Left lobe of liver (tissue), 2 donors: Measurements from ENCODE around the gene ZFP91. TPM values are rescaled to one million over a fixed set of nuclear protein-coding genes. Genes with fewer than 3 reads are reported as not detected.
A peak's percentile ranks its signal among the peaks of the same experiment; 100 is the strongest.

Experiments
- ATAC-seq: fragments of 200-7000 bp; cut with Tn5 transposase; one replicate; pipeline ENCODE4 v1.9.1; 2020; ENCODE audit warnings: mild to moderate bottlenecking, moderate library complexity
- DNase-seq: peaks from one replicate; pipeline ENCODE4 v3.0.0-alpha.2; 2020; ENCODE audit warnings: low spot score
- total RNA-seq: library from RNA; stranded (reverse); gene quantifications from one replicate; pipeline ENCODE4 v1.2.1, GENCODE V29; 2021
- donor health status: DM: no; HTN: no; CAD: no; lungs with moderate emphysema.
- donor health status: DM: no; HTN: yes; CAD: no.

ZFP91 gene
- total RNA-seq, 1 donor from 2014 or later = 19.3 TPM

DNA sequence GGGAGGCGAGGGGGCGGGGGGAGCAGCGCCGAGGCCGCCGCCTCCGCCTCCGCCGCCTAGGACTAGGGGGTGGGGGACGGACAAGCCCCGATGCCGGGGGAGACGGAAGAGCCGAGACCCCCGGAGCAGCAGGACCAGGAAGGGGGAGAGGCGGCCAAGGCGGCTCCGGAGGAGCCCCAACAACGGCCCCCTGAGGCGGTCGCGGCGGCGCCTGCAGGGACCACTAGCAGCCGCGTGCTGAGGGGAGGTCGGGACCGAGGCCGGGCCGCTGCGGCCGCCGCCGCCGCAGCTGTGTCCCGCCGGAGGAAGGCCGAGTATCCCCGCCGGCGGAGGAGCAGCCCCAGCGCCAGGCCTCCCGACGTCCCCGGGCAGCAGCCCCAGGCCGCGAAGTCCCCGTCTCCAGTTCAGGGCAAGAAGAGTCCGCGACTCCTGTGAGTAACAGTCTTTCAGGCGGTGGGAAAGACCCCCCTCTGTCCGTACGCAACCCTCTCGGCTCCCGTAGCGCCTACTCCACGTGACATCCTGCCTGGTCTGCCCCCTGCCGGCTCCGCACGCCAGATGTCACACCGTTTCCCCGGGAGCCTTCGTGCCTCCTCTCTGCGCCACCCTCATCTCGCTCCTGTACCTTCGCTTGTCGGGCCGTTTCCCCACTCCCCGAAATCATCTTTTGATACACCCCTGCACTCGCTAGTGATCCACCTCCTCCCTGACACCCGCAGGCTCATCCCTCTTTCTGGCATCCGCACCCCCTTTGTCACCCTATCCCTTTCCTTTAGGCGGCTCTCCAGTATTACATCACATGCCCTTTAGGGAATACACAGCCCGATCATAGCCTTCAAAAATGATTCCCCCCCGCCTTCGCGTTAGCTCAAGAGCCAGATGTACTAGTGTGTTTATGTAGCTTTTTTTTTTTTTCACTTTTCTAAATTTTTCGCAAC is 598 bp downstream of the ZFP91 start:
- peak; percentile 69 for ATAC-seq

DNA sequence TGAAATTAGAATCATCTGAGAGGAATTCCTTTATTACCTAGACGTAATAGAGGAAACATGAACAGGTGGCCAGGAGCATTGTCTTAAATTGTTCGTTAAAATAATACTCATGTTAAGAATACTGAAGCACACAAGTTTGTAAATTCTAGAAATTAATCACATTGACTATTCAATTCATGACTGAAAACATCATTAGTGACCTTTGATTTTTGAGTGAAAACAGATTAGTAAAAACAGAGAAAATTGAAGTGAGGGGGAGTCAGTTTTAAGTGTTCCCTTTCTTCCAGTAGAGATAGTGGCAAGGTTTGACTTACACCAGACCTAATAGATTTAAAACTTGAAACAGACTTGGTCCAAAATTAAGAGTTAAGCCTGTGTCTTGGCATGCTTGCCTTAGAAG is 1.4 kb downstream of the ZFP91 start:
- DNase-seq (no peak), ATAC-seq (no peak)

More for the DNA sequence above, 598 bp downstream of the ZFP91 start:
- peak; percentile 92 for DNase-seq

DNA sequence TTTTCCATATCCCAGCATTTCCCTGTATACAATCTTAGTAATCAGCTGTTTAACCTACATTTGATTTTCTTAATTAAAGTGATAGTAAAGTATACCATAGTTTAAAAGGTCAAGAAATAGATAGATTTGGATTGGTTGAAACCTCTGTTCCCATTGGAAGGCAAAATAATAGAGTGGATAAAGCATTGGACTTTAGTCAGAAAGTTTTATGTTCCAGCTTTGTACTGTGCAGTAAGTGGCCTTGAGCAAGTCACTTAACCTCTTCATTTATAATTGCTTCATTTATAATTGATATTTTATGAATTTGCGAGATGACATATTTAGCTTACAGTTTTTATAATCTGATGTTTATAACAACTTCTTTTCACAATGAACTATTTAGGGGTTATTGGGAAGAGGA is 3.6 kb downstream of the ZFP91 start:
- no peak for ATAC-seq
- no peak for DNase-seq

DNA sequence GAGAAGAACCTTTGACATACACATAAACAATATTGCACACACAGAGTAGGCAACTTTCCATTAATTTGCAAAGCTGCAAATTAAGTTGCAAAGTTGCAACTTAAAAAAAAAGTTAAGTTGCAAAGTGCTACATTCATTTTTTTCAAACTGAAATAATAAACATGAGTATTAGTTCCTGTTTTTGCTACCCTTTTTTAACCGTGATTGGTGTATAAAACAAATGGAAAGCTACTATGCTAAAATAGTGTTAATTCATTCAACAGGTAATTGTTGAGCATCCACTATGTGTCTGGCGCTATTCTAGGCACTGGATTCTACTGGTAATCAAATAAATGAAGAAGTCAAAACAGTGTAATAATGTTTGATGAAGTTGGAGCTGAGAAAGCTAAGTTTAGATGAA is 8.1 kb downstream of the ZFP91 start:
- no peak for DNase-seq
- no peak for ATAC-seq

DNA sequence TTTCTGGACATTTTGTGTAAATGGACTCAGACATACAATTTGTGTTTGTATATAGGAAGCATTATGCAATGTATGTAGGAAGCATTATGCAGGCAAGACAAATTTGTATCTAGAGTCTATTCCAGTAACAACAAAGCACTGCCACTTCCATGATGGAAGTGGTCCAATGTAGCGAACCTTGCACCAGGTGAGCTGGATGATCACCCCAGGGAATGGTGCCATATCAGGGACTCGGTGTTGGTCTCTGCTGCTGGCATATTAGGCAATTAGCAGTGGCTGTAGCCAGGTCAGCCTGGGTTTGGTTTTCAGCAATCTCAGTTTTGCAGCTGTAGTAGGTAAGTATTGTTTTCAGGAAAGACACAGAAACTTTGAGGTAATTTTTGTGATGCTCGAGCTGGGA is 12.8 kb downstream of the ZFP91 start:
- peak; percentile 91 for ATAC-seq
- peak; percentile 87 for DNase-seq

DNA sequence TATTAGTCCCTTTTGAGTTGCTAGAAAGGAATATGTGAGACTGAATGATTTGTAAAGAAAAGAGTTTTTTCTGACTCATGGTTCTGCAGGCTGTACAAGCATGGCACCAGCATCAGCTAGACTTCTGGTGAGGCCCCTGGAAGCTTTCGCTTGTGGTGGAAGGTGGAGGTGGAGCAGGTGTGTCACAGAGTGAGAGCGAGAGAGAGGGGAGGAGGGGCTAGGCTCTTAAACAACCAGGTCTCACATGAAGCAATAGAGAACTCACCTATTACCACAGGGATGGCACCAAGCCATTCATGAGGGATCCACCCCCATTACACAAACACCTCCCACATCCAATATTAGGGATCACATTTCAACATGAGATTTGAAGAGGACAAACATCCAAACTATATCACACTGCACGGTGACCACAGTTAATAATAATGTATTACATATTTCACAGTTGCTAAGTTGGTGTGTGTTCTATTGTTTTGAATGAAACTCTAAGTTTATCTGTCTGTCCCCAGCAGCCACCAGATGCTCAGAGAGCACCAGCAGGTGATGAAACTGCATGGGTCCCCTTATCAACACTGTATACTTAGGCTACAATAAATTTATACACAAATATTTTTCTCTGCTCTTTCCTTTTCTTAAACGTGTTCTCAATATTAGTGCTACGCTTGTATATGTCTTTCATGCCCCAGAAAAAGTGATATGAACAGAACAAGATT is 14.1 kb downstream of the ZFP91 start:
- DNase-seq (peak; percentile 65), ATAC-seq (peak; percentile 76)

DNA sequence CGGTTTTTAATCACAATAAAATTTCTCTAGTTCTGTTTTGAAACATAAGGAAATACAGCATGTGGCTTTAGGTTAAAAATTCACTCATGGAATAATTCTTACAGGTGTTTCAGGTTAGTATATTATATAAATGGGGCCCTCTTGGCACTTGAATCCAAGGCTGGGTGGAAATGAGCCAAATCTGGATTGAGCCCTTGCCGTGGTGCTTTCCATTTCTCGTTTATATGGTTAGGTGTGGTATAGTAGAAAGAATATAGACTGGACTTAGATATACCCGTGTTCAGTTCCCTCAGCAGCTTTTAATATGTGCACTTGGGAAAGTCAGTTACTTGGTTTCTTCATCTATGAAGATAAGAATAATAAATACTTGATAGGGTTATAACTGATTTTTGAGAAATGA is 16.0 kb downstream of the ZFP91 start:
- DNase-seq (no peak), ATAC-seq (no peak)

DNA sequence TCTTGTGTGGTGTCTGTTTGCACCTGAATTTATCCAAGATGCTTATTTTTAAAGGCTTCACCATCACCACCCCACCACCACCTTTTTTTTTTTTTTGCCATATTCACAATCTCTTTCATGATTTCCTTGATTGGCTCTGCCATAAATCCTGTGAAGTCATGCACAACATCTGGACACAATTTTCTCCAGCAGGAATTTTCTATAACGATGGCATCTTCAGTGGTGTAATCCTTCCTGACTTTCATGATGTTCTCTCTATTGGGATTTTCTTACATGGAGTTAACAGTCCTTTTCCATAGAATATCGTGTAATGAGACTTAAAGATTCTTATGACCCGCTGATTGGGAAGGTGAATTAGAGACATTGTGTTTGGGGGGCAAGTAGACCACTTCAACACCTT is 17.8 kb downstream of the ZFP91 start:
- ATAC-seq (no peak), DNase-seq (no peak)

DNA sequence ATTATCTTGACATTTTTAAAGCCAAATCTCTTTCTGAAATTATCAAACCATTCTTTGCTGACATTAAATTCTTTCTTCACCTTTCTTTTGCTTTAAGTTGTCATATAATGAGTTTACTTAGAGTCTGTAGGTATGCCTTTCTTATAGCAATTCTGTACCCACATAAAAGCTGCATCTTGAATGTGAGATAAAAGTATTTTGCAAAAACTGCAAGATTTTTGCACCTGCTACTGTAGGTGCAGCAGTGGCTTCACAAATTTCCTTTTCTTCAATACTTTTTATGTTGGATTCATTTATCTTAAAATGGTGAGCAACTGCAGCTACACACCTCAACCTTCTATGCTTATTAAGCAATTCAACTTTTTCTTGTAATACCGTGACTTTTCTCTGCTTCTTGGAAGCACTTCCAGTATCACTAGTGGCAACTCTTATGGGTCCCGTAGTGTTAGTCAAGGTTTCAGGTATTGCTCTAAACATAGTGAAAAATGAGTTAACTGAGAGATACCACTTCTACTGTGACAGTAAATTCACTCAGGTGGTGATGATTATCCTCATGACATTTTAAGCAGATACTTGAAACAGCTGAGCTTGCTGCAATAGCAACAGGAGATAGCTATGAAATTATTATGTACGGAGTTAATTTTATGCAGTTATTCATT is 18.8 kb downstream of the ZFP91 start:
- DNase-seq = no peak
- ATAC-seq = no peak

DNA sequence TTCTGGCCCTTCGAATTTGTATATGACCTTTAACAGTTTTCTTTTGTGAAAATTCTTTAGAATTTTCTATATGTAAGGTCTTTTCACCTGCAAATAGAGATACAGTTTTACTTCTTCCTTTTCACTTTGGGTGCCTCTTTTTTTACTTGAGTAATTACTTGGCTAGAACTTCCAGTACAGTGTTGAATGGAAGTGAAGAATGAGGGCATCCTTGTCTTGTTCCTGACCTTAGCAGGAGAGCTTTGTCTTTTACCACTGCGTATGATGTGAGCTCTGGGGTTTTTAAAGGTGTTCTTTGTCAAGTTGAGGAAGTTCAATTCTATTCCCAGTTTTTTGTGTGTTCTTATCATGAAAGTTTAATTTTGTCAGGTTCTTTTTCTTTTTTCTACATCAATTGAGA is 21.6 kb downstream of the ZFP91 start:
- no peak for DNase-seq
- no peak for ATAC-seq

DNA sequence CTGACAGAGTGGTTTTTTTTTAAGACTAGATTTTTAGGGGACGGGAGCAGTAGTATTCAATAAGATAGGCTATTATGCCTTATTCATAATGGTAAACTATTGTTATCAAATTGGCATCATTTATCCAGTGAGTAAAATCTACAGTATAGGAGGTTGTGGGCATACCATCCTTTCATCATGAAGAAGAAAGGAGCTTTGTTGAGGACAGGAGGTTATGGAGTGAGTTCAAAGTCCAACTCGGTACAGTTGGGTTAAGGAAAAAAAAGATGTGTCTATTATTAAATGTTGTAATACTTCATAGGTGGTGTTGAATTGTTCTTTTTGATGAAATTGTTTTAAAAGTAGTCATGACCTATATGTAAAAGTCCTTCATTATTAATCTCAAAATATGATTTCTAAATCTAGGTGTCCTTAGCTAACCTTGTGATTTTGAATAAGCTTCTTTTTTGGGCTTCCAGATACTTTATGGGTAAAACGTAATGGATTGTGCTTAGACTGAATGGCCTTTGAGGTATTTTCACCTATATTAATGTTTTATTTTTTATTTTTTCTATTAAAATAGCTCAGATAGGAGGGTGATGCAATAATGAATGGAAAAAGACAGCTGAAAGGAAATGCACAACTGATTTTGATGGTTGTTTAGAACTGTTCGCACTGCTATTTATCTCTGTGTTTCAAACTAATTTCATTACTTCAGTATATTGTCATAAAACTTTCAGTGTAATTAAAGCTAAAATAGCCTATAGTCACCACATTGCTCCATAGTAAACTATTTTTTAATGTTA is 28.3 kb downstream of the ZFP91 start:
- ATAC-seq (no peak), DNase-seq (no peak)

DNA sequence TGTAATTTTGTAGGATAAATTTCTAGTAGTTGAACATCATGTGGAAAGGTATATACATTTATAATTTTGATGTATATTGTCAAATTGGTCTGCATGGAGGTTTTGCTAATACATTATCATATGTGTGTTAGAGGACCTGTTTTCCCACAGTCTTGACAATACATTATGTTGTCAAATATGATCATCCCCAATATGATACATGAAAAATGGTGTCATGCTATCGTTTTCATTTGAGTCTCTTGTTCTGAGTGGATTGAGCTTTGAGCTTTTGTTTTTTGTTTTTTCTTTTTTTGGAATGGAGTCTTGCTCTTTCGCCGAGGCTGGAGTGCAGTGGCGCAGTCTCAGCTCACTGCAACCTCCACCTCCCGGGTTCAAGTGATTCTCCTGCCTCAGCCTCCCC is 29.5 kb downstream of the ZFP91 start:
- ATAC-seq (no peak), DNase-seq (no peak)

DNA sequence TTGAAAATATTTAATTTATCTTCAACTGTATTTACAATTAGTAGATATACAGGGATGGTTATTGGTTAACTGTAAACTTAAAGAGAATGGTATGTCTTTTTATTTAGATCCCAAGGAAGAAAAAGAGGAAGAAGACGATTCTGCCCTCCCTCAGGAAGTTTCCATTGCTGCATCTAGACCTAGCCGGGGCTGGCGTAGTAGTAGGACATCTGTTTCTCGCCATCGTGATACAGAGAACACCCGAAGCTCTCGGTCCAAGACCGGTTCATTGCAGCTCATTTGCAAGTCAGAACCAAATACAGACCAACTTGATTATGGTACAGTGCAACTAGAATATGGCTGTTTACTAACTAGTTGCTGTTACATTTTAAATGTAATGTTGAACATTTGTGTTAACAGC is 30.9 kb downstream of the ZFP91 start:
- DNase-seq (no peak), ATAC-seq (no peak)

DNA sequence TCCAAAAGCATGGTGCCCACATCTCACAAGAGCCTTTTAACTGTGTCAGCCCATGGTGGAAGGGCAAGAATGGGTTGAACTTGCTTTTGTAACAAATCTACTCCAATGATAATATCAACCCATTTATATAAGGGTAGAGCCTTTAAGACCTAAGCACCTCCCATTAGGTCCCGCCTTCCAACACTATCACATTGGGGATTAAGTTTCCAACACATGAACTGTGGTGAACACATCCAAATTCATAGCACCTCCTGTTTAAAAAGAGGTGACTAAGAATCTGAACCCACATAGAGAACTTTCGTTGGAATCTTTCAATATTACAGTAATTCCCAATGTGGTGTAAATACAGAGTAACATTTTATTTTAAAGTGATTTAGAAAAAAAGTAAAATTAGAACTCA is 34.4 kb downstream of the ZFP91 start:
- no peak for ATAC-seq
- DNase-seq = no peak

DNA sequence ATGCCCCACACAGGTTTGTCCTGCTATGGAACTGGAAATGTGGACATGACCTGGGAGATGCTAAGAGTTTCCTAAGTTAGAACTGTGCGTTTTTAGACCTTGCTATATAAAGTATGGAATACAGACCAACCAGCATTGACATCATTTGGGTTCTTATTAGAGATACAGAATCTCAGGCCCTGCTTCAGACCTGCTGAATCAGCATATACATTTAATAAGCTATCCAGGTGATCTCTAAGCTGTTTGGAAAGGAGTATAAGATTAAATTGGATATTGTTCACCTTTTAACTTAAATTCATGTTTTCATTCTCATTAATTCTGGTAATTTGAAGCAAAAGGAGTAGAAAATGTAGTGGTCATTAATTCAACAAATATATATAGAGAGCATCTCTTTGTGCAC is 36.7 kb downstream of the ZFP91 start:
- no peak for DNase-seq
- no peak for ATAC-seq

DNA sequence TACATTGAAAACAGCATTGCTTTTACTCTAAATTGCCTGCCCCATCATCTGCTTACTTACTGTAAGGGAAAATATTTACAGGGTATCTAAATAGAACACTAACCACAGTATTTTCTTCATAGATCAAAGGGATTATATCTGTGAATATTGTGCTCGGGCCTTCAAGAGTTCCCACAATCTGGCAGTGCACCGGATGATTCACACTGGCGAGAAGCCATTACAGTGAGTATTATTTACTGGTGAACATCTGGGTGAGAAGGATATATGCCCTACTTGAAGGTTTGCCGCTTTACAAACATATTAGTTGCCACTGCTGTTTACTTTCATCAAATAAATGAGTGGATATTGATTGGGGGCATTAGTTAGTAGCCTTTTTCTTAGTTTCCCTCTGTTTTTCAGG is 37.7 kb downstream of the ZFP91 start:
- ATAC-seq = no peak
- DNase-seq = no peak

DNA sequence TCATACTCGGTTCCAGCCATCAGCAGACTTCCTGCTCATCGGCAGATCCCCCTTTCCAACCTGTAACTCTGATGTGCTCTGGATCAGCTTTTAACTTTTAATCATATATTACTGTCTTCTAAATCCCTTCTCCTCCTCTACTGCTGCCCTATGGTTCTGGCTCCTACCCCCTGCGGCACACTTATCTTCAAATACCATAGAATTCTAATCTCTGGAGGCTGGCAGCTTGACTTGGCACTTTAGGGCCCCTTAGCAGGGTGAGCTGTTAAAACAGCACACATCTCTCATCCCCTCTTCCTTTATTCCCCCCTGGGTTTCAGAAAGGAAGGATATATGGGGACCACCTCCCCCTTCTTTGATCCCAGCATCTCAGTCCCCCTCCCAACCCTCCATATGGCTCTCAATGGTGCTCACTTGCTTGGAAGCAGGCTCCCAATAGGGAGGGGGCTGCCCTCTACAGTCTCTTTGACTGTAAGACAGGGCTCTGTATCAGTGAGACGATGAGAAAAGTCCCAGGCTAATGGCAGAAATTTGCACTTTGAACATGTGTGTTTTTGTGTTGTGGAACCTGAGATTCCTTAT is 39.2 kb downstream of the ZFP91 start:
- ATAC-seq = peak; percentile 81

DNA sequence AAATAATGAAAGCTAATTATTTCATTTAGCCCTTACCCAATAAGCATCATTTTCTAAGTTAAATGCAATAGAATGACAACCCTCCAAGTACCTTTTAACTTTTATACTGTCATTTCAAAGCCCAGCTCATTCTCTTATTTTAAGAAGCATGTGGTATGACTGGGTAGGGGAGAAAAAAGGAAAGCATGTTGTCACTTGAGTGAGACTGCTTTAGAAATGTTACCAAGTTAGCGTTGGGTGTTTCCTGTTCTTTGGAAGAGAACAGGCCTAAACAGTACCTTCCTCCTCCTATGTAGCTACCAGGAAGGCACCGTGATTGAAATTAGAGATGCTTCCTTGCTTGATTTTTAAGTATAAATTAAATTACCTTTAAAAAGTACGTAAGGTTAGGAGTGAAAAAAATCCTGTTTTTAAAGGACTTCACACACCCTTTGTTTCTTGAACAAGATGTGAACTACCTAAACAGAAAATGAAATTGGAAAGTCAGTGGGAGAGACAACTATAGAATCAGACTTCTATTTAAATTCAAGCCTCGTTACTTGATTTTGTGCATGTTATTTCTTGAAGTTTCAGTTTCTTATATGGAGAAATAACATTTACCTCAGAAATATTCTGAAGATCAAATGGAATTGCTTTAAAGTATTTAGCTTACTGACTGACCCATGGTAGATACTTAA is 42.9 kb downstream of the ZFP91 start:
- no peak for DNase-seq
- ATAC-seq = no peak

More for the DNA sequence above, 39.2 kb downstream of the ZFP91 start:
- no peak for DNase-seq

DNA sequence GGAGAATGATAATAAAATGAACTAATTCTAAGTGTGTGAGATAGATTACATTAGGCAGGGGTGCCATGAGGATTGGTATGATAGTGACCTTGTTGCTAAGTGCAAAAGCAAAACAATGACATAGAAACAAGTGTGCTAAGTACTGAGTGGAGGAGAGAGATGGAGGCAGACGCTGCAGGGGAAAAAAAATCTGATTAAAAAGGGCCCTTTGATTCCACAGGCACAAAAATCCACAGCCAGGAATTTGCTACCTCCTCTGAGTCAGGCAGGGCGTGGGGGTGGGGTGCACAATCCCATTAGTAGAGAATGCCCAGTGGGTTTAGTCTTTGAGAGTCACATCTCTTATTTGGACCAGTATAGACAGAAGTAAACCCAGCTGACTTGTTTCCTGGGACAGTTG is 43.5 kb downstream of the ZFP91 start, which contains the start of gene CNTF:
Gene CNTF (plus strand): TSS at position 322 of the 400 bp plus-strand sequence. CDS start 88 bp downstream, outside the sequence.
- ATAC-seq = no peak
- DNase-seq = no peak

DNA sequence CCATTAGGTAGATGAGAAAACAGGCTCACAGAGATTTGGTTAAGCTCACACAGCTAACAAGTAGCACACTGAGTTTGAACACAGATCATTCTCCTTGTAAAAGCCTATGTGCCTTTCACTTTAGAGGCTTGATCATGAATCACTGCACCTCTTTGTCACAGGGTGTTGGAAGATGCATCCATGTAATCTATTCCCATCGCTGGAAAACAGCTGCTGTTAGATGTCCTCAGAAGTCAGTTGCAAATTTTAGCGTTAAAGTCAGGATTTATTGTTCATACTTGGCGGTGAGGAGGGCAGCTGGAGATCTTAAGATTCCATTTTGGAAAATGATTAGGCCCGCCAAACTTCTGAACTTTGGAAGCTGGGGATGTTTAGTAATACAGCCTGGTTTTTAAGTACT is 46.2 kb downstream of the ZFP91 start:
- no peak for DNase-seq
- no peak for ATAC-seq
